Tibial nerve (tissue), 4 donors: ENCODE measurements around the gene ESRRB.

Experiments
- EP300 ChIP-seq, 2 donors: sonication (generic); formaldehyde crosslinking; IDR thresholded peaks; one replicate each; pipeline ENCODE4 v1.6.1; 2017; ENCODE audit warnings: antibody characterized with exemption in 2 of 2, mild to moderate bottlenecking in 1 of 2
- POLR2A ChIP-seq, 2 donors: fragments of 450-650 bp; IDR thresholded peaks; one replicate each; pipeline ENCODE4 v1.6.1; 2017; ENCODE audit warnings: antibody characterized with exemption in 2 of 2, mild to moderate bottlenecking in 2 of 2, moderate library complexity in 2 of 2
- TF ChIP-seq, protein P1 (sequence below), 5 experiments: fragments of 200-600 bp in 3 of 5; fragments of 450-650 bp in 2 of 5; sonication (generic) in 3 of 5; IDR thresholded peaks; one replicate each; pipeline ENCODE4 v1.5.1; 2016 to 2019; ENCODE audit warnings: antibody characterized with exemption in 5 of 5, mild to moderate bottlenecking in 3 of 5, moderate library complexity in 2 of 5

DNA sequence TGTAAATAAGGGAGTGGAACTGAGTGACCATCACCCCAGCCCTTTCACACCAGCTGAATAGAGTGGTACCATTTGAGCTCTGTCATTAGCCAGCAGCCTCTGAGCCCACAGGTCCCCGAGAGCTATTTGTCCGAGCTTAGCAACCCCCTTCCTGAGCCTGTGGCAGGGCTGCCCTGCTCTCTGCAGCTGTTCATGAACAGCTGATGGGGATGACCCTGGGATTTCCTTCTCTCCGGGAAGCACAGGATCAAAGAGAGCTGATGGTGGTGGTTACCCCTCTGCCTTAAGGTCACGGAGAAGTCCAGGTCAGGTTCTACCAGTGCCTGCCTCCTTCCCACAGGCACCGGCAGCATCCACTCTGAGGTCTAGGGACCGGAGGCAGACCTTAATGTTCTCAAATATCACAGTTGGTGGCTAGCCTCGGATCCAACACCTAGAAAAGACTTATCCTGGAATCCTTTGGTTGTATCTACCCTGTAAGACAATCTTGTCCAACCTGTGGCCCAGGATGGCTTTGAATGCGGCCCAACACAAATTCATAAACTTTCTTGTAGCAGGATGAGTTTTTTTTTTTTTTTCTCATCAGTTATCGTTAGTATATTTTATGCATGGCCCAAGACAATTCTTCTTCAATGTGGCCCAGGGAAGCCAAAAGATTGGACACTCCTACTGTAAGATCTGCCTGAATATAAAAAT is 81.1 kb downstream of the ESRRB start:
- TF ChIP-seq, protein P1, sequence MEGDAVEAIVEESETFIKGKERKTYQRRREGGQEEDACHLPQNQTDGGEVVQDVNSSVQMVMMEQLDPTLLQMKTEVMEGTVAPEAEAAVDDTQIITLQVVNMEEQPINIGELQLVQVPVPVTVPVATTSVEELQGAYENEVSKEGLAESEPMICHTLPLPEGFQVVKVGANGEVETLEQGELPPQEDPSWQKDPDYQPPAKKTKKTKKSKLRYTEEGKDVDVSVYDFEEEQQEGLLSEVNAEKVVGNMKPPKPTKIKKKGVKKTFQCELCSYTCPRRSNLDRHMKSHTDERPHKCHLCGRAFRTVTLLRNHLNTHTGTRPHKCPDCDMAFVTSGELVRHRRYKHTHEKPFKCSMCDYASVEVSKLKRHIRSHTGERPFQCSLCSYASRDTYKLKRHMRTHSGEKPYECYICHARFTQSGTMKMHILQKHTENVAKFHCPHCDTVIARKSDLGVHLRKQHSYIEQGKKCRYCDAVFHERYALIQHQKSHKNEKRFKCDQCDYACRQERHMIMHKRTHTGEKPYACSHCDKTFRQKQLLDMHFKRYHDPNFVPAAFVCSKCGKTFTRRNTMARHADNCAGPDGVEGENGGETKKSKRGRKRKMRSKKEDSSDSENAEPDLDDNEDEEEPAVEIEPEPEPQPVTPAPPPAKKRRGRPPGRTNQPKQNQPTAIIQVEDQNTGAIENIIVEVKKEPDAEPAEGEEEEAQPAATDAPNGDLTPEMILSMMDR (IDR thresholded peaks at IDR 0.05): no peak
- no peak for TF ChIP-seq EP300 (IDR thresholded peaks at IDR 0.05)
- no peak for TF ChIP-seq POLR2A (IDR thresholded peaks at IDR 0.05)
